GM23248 (cell line): ENCODE data around the gene NT5DC3.

Source experiments
- EZH2 ChIP-seq: fragments of 200-600 bp; sonication (generic); IDR thresholded peaks from 2 replicates; pipeline ENCODE4 v1.6.1; 2018; ENCODE audit warnings: antibody characterized with exemption, mild to moderate bottlenecking; ENCODE audit not compliant: insufficient read depth, poor library complexity, severe bottlenecking
- EZH2phosphoT487 ChIP-seq: fragments of 200-600 bp; sonication (generic); IDR thresholded peaks from 2 replicates; pipeline ENCODE4 v1.6.1; 2018; ENCODE audit warnings: antibody characterized with exemption, moderate library complexity, mild to moderate bottlenecking, low read depth; ENCODE audit not compliant: insufficient read depth

- TF ChIP-seq EZH2 (no peak), EZH2phosphoT487 (no peak)
Observed at GRCh38 chr12:103766028-103766427, 75.0 kb downstream of the NT5DC3 start.
